ENCODE measurements around the gene LHX5.

LHX5 gene

DNA sequence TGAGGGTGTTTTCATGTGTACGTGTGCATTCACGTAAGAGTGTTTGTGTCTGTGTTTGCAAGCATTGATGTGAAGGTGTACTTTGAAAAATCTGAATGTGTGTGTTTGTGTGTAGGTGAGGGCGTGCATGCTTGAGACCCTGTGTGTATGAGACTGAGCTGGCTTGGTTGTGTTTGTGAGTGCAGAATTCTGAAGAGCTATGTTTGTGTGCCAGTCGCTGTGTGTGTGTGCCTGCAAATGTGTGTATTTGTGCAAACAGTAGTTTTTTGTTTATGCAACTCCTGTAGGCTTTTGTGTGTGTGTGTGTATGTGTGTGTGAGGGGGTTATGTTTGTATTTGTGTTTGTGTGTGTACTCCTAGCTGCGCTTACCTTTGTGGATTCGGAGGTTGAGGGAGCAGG, 1.7 kb upstream of the LHX5 start:
- no peak for TF ChIP-seq ZFX (IDR thresholded peaks at IDR 0.05; ENCODE audit: borderline replicate concordance)
- TF ChIP-seq, protein P1, sequence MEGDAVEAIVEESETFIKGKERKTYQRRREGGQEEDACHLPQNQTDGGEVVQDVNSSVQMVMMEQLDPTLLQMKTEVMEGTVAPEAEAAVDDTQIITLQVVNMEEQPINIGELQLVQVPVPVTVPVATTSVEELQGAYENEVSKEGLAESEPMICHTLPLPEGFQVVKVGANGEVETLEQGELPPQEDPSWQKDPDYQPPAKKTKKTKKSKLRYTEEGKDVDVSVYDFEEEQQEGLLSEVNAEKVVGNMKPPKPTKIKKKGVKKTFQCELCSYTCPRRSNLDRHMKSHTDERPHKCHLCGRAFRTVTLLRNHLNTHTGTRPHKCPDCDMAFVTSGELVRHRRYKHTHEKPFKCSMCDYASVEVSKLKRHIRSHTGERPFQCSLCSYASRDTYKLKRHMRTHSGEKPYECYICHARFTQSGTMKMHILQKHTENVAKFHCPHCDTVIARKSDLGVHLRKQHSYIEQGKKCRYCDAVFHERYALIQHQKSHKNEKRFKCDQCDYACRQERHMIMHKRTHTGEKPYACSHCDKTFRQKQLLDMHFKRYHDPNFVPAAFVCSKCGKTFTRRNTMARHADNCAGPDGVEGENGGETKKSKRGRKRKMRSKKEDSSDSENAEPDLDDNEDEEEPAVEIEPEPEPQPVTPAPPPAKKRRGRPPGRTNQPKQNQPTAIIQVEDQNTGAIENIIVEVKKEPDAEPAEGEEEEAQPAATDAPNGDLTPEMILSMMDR (IDR thresholded peaks at IDR 0.05) = no peak
- no peak overlapping the region for H3K27ac ChIP-seq

GRCh38 chr12:113472191-113473121, 785 bp upstream of the LHX5 start:
- TF ChIP-seq, protein P1 (IDR thresholded peaks at IDR 0.05) = no peak
- TF ChIP-seq ZFX (IDR thresholded peaks at IDR 0.05; ENCODE audit: borderline replicate concordance) = no peak
- H3K27ac ChIP-seq = no peak overlapping the region

DNA sequence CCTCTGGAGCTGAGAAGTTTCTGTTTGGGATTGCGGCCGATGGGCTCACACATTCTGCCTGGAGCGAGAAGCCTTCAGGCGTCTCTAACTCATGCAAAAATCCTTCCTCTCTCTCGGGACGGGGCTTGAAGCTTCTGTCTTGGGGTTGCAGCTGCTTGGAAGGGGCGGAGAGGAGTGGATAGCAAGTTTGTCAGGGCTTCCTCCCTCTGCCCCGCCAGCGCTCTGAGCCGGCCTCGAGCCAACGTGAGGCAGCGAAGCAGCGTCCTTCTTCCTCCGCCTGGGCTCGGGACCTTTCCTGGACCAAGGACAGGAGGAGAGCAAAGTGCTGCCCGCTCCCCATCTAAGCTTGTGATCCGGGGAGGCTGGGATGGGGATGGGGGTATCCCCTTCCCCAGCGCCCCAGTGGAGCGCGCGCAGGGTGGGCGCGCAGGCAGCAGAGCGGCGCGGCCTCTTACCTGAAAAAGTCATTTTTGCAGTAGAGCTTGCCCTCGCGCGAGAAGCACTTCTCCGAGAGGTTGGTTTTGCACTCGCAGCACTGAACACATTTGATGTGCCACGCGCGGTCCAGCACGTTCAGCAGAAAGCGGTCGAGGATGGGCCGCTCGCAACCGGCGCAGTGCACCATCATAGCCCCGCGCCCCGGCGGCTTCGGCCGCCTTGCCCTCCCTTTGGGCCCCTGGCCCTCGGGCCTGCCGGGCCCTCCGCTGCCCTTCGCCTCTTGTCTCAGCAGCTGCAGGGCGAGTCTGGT, 626 bp downstream of the LHX5 start:
- no peak overlapping the region for H3K27ac ChIP-seq
- TF ChIP-seq, protein P1 (IDR thresholded peaks at IDR 0.05) = no peak
- TF ChIP-seq ZFX (IDR thresholded peaks at IDR 0.05; ENCODE audit: borderline replicate concordance) = no peak

DNA sequence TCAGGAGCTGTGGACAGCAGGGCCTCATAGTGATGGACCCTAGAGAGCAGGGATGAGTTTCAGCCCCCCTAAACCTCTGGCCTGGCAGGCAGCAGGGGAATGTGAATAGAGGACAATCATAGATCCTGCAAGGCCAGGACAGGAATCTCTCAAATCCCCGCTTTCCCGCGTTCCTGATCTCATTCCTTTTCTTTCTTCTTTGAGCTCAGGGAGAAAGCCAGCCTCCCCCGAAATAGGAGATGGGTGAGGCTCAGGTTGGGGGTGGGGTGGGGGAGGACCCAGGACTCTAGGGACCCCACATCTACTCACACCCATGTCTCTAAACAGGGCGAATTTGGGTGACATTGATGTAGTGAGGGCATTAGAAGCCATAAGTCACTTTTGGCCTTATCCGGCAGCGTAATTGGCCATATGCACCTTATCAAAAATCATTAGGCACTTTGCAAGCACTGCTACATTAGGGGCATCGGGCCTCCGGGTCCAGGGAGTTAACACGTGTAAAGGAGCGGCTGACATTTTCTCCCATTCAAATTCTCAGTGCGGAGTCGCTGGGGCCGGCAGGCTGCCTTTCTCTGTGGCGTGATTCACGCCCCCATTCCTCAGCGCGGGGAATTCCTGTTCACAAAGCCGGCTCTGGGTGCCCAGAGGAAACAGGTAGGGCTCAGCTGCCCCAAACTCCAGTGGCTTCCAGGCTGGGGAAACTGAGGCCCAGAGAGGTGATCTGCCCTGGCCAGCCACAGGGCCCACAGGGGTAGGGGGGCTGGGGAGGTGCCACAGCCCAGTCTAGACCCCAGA, 1.5 kb downstream of the LHX5 start:
- TF ChIP-seq, protein P1 (IDR thresholded peaks at IDR 0.05) = no peak
- TF ChIP-seq ZFX (IDR thresholded peaks at IDR 0.05; ENCODE audit: borderline replicate concordance) = no peak
- H3K27ac ChIP-seq = no peak overlapping the region

GRCh38 chr12:113469224-113469948, 2.3 kb downstream of the LHX5 start:
- H3K27ac ChIP-seq = no peak overlapping the region
- TF ChIP-seq, protein P1 (IDR thresholded peaks at IDR 0.05) = no peak

GRCh38 chr12:113468365-113469223, 3.1 kb downstream of the LHX5 start:
- TF ChIP-seq, protein P1 (IDR thresholded peaks at IDR 0.05) = no peak
- TF ChIP-seq ZFX (IDR thresholded peaks at IDR 0.05; ENCODE audit: borderline replicate concordance) = no peak
- H3K27ac ChIP-seq = no peak overlapping the region
